Dedifferentiated amniotic fluid mesenchymal stem cell (primary cell): ENCODE results near the gene ARFGAP1.

Experiments
- DNase-seq: peaks from one replicate; pipeline ENCODE4 v3.0.0-alpha.2; 2016; ENCODE audit errors: extremely low spot score

Gene ARFGAP1

GRCh38 chr20:63307538-63308217, 35.1 kb downstream of the ARFGAP1 start:
- no peak for DNase-seq

DNA sequence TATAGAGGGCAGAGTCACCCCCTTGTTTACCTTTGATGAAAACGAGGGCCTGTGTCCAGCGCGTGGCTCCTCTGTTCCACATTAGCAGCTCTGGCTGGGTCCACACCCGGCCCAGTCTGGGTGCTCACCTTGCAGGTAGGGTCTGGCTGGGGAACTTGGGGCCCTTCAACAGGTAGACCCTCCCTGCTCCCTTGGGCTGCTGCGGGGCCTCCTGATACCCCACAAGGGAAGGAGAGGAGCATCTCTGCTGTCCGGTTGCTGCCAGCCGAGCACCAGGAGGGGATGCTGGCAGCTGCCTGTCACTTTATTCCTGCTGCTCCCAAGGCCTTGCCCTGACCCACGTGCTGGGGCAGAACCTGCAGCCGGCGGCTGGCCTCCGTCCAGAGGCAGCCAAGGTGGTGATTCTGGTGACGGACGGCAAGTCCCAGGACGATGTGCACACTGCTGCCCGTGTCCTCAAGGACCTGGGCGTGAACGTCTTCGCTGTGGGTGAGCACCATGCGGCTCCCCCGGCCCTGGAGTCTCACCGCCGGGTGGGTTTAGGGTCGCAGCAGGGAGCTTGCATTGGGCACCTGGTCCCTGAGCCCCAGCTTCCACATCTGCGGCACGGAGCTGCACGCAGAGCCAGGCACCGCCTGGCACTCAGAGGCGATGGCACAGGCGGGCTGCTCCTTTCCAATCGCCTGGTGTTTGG, 35.8 kb downstream of the ARFGAP1 start:
- no peak for DNase-seq

DNA sequence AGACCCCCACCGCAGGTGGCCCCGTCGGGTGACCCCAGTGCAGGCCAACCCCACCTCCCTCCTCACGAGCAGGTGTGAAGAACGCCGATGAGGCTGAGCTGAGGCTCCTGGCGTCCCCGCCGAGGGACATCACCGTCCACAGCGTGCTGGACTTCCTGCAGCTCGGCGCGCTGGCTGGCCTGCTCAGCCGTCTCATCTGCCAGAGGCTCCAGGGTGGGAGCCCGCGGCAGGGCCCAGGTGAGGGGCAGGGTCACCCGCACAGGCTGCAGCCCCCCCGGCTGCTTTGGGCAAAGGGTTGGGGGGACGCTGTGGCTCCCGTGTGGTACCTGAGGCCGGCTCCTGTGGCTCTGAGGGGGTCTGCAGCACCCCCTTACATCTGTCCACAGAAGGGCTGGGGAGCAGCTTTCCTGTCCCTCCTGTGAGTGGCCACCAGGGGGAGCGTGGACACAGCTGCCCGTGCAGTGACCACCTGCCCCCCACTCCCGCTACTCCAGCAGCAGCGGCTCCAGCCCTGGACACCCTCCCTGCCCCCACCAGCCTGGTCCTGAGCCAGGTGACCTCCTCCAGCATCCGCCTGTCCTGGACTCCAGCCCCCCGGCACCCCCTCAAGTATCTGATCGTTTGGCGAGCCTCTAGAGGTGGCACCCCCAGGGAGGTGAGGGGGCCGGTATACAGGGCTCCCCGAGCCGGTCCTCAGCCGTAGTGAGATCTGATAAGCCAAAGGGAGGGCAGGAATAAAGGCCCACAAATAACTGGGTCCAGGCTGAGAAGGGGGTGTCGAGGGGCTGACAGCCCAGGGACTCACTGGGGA, 36.9 kb downstream of the ARFGAP1 start:
- DNase-seq, result no peak

- no peak for DNase-seq
Measured at GRCh38 chr20:63310265-63310991, 37.8 kb downstream of the ARFGAP1 start.

DNA sequence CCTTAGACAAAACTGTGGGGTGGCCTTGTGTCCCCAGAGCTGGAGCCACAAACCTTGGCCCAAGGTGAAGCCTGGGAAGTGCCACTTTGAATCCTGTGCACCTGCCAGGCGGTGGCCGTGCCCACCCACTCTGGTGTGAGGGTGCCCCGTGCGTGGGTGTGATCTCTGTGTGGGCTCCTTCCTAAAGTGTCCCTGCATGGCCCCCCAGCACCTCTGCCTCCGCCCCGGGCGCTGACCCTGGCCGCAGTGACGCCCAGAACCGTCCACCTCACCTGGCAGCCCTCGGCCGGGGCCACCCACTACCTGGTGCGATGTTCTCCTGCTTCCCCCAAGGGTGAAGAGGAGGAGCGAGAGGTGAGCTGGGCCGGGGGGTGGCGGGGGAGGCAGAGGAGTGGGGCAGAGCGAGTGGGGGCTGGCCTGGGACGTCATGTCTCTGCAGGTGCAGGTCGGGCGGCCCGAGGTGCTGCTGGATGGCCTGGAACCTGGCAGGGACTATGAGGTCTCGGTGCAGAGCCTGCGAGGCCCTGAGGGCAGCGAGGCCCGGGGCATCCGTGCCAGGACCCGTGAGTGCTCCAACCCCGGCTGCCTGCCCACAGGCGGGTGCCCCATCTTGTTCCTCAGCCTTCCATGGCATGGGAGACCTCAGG, 38.7 kb downstream of the ARFGAP1 start:
- DNase-seq, result no peak

DNA sequence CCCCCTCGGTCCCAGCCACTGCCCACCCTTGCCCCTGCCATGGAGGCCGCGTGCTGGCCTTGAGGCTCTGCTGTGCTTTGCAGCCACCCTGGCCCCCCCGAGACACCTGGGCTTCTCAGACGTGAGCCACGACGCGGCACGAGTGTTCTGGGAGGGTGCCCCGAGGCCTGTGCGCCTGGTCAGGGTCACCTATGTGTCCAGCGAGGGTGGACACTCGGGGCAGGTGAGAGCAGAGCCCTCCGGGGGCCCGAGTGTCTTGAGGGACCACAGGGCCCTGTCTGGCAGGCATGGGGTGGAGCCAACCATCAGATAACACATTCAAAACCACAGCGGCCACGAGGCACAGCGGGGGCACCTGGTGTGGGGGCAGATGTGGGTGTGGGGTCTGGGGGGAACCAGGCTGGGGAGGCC, 39.2 kb downstream of the ARFGAP1 start:
- DNase-seq, result no peak

- no peak for DNase-seq
Measured at GRCh38 chr20:63312273-63312672, 39.7 kb downstream of the ARFGAP1 start.

DNA sequence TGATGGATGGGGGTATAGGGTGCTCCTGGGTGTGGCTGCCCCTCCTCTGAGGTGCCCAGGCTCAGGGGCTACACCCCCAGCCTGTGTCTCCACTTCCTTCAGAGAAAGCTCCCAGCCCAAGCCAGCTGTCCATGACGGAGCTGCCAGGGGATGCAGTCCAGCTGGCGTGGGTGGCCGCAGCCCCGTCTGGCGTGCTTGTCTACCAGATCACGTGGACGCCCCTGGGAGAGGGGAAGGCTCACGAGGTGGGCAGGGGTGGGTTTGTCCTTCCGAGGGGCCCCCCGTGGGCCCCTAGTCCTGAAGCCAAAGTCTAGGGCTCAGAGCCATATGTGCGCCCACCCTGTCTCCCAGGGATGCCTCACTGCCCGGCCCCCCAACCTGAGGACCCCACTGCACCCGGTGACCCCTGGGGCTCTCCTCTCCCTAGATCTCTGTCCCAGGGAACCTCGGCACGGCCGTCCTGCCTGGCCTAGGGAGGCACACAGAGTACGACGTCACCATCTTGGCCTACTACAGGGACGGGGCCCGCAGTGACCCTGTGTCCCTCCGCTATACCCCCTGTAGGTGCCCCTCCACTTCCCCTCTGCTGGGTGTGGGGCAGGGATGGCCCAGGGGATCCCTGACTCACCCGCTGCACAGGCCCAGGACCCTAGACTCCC, 40.2 kb downstream of the ARFGAP1 start:
- DNase-seq, result no peak

DNA sequence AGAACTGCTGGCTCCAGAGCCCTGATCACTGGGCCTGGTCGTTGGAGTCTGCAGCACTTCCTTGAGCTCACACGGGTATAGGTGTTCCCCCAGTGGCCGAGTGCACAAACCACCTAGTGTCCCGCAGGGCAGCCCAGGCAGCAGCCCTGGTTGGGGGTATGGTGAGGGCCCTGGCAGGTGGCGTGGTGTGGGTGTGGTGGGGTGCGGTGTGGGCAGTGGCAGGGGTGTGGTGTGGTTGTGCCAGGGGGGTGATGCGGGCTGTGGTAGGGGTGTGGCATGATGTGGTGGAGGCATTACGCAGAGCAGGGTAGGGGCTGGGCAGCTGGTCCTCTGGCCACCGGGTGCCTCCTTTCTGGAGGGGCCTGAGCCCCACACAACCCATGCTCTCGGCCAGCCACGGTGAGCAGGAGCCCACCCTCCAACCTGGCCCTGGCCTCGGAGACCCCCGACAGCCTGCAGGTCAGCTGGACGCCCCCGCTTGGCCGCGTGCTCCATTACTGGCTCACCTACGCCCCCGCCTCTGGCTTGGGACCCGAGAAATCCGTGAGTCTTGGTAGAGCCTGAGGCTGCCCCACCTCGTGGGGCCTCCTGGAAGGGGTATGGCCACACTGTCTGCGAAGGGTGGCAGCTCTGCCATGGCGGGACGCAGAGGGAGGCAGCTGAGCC, 40.9 kb downstream of the ARFGAP1 start:
- no peak for DNase-seq

- no peak for DNase-seq
Measured at GRCh38 chr20:63314015-63314471, 41.4 kb downstream of the ARFGAP1 start.

- no peak for DNase-seq
Measured at GRCh38 chr20:63314566-63315239, 42.1 kb downstream of the ARFGAP1 start.

- no peak for DNase-seq
Measured at GRCh38 chr20:63315240-63315689, 42.7 kb downstream of the ARFGAP1 start.

DNA sequence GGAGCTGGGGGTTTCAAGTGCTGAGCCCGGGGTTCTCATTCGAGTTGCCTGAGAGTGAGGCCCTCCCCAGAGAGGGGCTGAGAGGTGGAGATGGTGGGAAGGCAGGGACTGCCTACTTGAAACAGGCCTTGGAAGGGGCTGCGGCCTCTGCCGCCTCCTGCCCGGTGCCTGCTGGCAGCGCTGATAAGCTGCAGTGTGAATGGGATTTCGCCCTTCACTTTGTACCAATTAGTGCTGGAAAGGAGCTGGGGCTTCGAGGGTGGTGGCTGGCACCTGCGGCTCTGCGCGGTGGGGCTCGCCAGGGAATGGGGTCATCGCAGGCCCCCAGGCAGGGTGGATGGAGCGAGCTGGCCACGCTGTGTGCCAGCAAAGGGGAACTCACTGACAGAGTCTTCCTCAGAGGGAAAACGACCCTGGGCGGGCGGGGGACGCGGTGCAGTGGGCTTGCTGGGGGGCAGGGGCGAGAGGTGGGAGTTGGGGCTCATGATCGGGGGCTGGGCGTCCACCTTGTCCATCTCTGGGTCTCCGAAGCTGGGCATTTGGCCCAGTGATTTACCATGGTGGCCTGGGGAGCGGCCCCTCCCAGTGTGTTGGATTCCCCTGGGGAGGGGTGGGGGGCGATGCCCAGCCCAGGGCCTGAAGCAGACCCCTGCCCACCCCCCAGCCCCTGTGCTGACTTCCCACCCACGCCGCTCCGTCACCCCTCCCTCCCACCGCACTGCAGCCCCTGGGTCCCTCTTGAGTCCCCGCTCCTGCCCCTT, 43.3 kb downstream of the ARFGAP1 start:
- no peak for DNase-seq

DNA sequence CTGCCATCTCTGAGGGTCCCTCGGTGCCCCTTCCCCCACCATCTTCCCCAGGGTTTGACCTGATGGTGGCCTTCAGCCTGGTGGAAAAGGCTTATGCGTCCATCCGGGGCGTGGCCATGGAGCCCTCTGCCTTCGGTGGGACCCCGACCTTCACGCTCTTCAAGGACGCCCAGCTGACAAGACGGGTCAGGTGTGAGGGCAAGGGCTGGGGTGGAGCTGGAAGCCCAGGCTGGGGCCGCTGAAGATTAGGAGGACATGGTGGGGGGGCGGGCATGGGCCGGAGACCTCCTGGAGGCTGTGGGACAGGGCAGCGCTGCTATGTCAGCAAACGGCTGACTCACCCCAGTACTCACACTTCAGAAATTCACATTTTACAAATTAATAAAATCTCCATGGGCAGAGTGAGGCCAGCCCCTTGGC, 43.9 kb downstream of the ARFGAP1 start:
- DNase-seq, result no peak

- DNase-seq, result no peak
Measured at GRCh38 chr20:63317061-63317460, 44.4 kb downstream of the ARFGAP1 start.

DNA sequence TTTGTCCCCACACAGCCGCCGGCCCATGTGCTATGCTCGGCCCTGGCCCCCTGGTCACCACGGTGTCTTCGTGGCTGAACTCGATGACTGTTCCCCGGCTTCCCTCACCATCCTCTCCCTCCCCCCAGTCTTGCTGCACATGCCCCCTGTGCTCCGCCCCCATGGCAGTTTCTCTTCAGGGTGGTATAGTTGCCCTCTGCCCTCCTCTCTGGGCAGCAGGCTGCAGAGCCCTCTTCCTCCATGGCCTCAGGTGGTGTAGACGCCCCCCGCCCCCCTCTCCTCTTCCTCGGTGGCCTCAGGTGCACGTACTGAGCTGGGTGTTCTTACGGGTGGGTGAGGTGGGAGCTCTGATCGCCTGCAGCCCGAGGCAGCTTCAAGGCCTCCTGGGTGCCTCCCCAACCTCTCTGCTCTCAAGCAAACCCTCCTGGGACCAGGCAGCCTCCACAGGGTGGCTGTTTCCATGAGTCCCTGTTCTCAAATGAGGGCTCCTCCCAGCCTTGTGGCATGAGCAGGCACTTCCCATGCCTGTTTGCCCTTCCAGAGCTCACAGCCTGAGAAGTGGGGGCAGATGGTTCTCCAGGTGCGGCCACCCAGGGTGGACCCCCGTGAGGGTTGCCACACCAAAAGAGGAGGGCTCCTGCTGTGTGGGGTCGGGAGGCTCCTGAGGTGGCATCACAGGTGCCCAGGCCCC, 45.1 kb downstream of the ARFGAP1 start:
- no peak for DNase-seq

GRCh38 chr20:63318391-63319163, 46.0 kb downstream of the ARFGAP1 start:
- DNase-seq, result no peak
